Myocyte (in vitro differentiated cells): ENCODE results near the gene ZNF157. TPM values are rescaled to one million over a fixed set of nuclear protein-coding genes. Genes with fewer than 3 reads are reported as not detected.
A peak's percentile ranks its signal among the peaks of the same experiment; 100 is the strongest.

Experiments used
- DNase-seq: peaks from one replicate; pipeline ENCODE4 v3.0.0-alpha.2; 2012; ENCODE audit warnings: low read depth
- total RNA-seq: library from RNA; depleted of rRNA; stranded (reverse); fragments of >200 nt; gene quantifications from 2 replicates; pipeline ENCODE4 v1.2.3, GENCODE V29; 2014

ZNF157 gene
- total RNA-seq, 1 donor from 2014 or later = 0.08 TPM

DNA sequence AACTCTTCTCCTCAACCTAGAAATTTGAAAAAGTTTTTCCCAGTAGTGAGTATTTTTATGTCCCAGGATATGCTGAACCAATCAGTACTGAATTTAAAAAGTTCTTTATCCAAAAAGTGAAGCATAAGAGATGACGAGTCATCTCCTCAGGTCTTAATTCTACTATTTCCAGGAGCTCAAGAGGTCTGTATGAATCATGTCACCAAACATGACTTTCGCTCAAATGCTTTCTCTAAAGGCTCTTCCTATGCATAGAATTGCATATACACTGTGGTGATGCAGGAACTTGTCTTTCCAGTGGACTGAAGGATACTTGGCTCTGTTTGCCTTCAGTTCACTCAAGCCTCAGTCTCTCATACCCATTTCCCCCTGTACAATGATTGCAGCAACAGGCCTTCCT, 76.6 kb downstream of the ZNF157 start:
- no peak for DNase-seq

DNA sequence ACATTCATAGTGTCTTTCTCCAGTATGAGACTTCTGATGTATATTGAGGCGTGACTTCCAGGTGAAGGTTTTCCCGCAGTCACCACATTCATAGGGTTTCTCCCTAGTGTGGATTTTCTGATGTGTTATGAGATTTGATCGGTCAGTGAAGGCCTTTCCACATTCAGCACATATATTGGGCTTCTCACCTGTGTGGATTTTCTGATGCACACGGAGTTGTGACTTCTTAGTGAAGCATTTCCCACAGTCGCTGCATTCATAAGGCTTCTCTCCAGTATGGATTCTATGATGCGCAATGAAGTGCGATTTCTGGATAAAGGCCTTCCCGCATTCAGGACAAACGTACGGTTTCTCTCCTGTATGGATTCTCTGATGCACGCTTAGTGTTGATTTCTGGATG, 77.2 kb downstream of the ZNF157 start:
- no peak for DNase-seq

- DNase-seq = no peak
Observed at GRCh38 chrX:47448165-47448806, 77.9 kb downstream of the ZNF157 start.

DNA sequence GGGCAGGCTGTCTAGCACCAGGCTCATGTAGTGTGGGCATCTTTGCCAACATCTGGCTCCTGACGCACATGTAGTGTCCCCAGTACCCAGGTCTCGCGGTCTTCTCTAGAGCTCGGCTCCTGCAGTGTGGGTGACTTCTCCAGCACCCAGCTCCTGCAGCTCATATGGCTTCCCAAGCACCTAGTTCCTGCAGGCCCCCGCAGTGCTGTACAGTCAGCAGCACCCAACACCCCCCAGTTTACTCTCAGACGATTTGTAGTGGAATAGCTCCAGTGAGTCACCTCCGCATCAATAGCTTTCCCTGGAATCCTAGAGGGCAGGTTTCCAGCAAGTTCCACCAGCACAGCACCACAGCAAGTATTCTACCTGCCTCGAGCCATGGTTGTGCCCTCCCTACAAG, 81.7 kb downstream of the ZNF157 start:
- no peak for DNase-seq

GRCh38 chrX:47456080-47456479, 85.7 kb downstream of the ZNF157 start:
- peak; percentile 81 for DNase-seq

- no peak for DNase-seq
Observed at GRCh38 chrX:47458528-47458927, 88.2 kb downstream of the ZNF157 start.

- DNase-seq = no peak
Observed at GRCh38 chrX:47460561-47460960, 90.2 kb downstream of the ZNF157 start.

Other genes with a start within 250 kb of the ZNF157 start
- 46.6 and 53.0 TPM in 2 replicates for gene NDUFB11, start 225.9 kb upstream of the ZNF157 start, total RNA-seq
- 33.6 and 38.1 TPM in 2 replicates for gene RBM10, start 225.4 kb upstream of the ZNF157 start, total RNA-seq
- 195 and 200 TPM in 2 replicates for gene UBA1, start 176.7 kb upstream of the ZNF157 start, total RNA-seq
- gene CDK16, start 151.9 kb upstream of the ZNF157 start, total RNA-seq = 146 and 151 TPM in 2 replicates
- gene USP11, start 137.6 kb upstream of the ZNF157 start, total RNA-seq = 42.6 and 53.9 TPM in 2 replicates
- gene ZNF41, start 112.6 kb downstream of the ZNF157 start, total RNA-seq = 11.0 and 13.9 TPM in 2 replicates
- gene ARAF, start 190.6 kb downstream of the ZNF157 start, total RNA-seq = 32.5 and 40.2 TPM in 2 replicates
- gene TIMP1, start 211.9 kb downstream of the ZNF157 start, total RNA-seq = 184 and 222 TPM in 2 replicates
- 0.80 TPM in 1 of 2 replicates, not detected in the other for gene SYN1, start 249.3 kb downstream of the ZNF157 start, total RNA-seq